B cell (primary cell): ENCODE measurements around the gene DRD3. TPM values are rescaled to one million over a fixed set of nuclear protein-coding genes. Genes with fewer than 3 reads are reported as not detected.

ENCODE experiments used
- ATAC-seq: fragments of 200-7000 bp; cut with Tn5 transposase; one replicate; pipeline ENCODE4 v1.10.0; 2021; ENCODE audit warnings: low read depth, mild to moderate bottlenecking, moderate number of reproducible peaks, moderate library complexity
- CTCF ChIA-PET: fragments of 350-600 bp; sonication (Branson Sonifier 250); formaldehyde crosslinking; loops from one replicate; lab custom pipeline; 2021; ENCODE audit warnings: antibody characterized with exemption, inconsistent platforms; lab: Charles Lee
- POLR2A ChIA-PET: fragments of 350-600 bp; sonication (Branson Sonifier 250); formaldehyde crosslinking; loops from one replicate; lab custom pipeline; 2021; ENCODE audit warnings: antibody characterized with exemption; lab: Charles Lee
- DNase-seq: peaks from one replicate; pipeline ENCODE4 v3.0.0; 2013
- H2AFZ ChIP-seq: 2 replicates; pipeline ENCODE4 v1.6.1; 2012; ENCODE audit warnings: mild to moderate bottlenecking, low read depth, low read length; ENCODE audit not compliant: insufficient read depth, poor library complexity, severe bottlenecking
- H3K27ac ChIP-seq, 2 donors: 1 replicate in 1 of 2; 2 replicates in 1 of 2; pipeline ENCODE4 v1.5.1; 2012 to 2013; ENCODE audit warnings: low read length in 2 of 2, mild to moderate bottlenecking in 2 of 2, moderate library complexity in 1 of 2
- H3K27me3 ChIP-seq, 4 experiments: fragments of 200-600 bp in 1 of 4; sonication (generic) in 1 of 4; replicated peaks in 1 of 4; 1 replicate in 2 of 4; 2 replicates in 2 of 4; pipeline versions ENCODE4 v1.6.1 to v1.7.0; 2013 to 2016; ENCODE audit warnings: low read length in 3 of 4, mild to moderate bottlenecking in 2 of 4, mixed read lengths in 1 of 4, moderate library complexity in 1 of 4; ENCODE audit not compliant: insufficient read depth in 4 of 4, control insufficient read depth in 3 of 4; ENCODE audit errors: control extremely low read depth in 1 of 4
- H3K36me3 ChIP-seq, 2 experiments: replicated peaks in 1 of 2; 1 replicate in 1 of 2; 2 replicates in 1 of 2; pipeline versions ENCODE4 v1.6.1 to v1.7.1; 2013; ENCODE audit warnings: low read length in 1 of 2; ENCODE audit not compliant: insufficient read depth in 2 of 2, control insufficient read depth in 1 of 2; ENCODE audit errors: control extremely low read depth in 1 of 2, extremely low read depth in 1 of 2
- H3K4me1 ChIP-seq, 2 donors: fragments of 200-600 bp in 1 of 2; sonication (generic) in 1 of 2; 1 replicate in 1 of 2; 2 replicates in 1 of 2; pipeline versions ENCODE4 v1.5.1 to v1.6.1; 2013 to 2017; ENCODE audit warnings: low read length in 2 of 2; ENCODE audit not compliant: control insufficient read depth in 2 of 2, insufficient read depth in 2 of 2
- H3K4me2 ChIP-seq: replicated peaks from 2 replicates; pipeline ENCODE3; 2012; ENCODE audit warnings: mild to moderate bottlenecking, low read depth, low read length; ENCODE audit not compliant: poor library complexity, severe bottlenecking
- H3K4me3 ChIP-seq, 5 experiments: fragments of 200-600 bp in 1 of 5; sonication (generic) in 1 of 5; 1 replicate in 3 of 5; 2 replicates in 2 of 5; pipeline versions ENCODE4 v1.5.1 to v1.7.0; 2011 to 2016; ENCODE audit warnings: low read length in 4 of 5, mild to moderate bottlenecking in 4 of 5, low read depth in 2 of 5, control low read depth in 1 of 5, moderate library complexity in 1 of 5; ENCODE audit not compliant: insufficient read depth in 1 of 5; ENCODE audit errors: control extremely low read depth in 1 of 5, extremely low read depth in 1 of 5
- H3K79me2 ChIP-seq: fragments of 200-600 bp; sonication (generic); one replicate; pipeline ENCODE4 v1.6.0; 2016; ENCODE audit warnings: low read length; ENCODE audit not compliant: control insufficient read depth, insufficient read depth
- H3K9ac ChIP-seq: fragments of 200-600 bp; sonication (generic); 2 replicates; pipeline ENCODE4 v1.6.1; 2017; ENCODE audit warnings: mild to moderate bottlenecking, low read length, moderate library complexity
- H3K9me3 ChIP-seq, 3 donors: one replicate each; pipeline versions ENCODE4 v1.6.1 to v1.7.1; 2013; ENCODE audit warnings: low read length in 2 of 3; ENCODE audit not compliant: control insufficient read depth in 2 of 3, insufficient read depth in 1 of 3; ENCODE audit errors: control extremely low read depth in 1 of 3
- H4K20me1 ChIP-seq: 2 replicates; pipeline ENCODE4 v1.6.0; 2012; ENCODE audit warnings: mild to moderate bottlenecking, low read length; ENCODE audit not compliant: insufficient read depth, control insufficient read depth, poor library complexity, severe bottlenecking
- H3K27ac Mint-ChIP-seq: one replicate; pipeline ENCODE4 v1.8.0; 2021; ENCODE audit warnings: mixed read lengths
- H3K27me3 Mint-ChIP-seq: one replicate; pipeline ENCODE4 v1.8.0; 2021; ENCODE audit warnings: mixed read lengths
- H3K4me1 Mint-ChIP-seq: one replicate; pipeline ENCODE4 v1.8.0; 2021; ENCODE audit warnings: mixed read lengths
- H3K4me3 Mint-ChIP-seq: one replicate; pipeline ENCODE4 v1.8.0; 2021; ENCODE audit warnings: mixed read lengths
- H3K9me3 Mint-ChIP-seq: one replicate; pipeline ENCODE4 v1.8.0; 2022; ENCODE audit warnings: mixed read lengths; ENCODE audit not compliant: insufficient read depth
- EZH2 ChIP-seq: IDR thresholded peaks from 2 replicates; pipeline ENCODE4 v1.6.1; 2012; ENCODE audit warnings: borderline replicate concordance, low read depth, mild to moderate bottlenecking, moderate library complexity, low read length; ENCODE audit not compliant: insufficient read depth, poor library complexity, severe bottlenecking
- WGBS: methylation state at CpG from one replicate; pipeline ENCODE4 v1.1.5; 2013; ENCODE audit warnings: missing lambda C conversion rate; ENCODE audit not compliant: insufficient coverage; 5-methylcytosine and 5-hydroxymethylcytosine counted together
- intact Hi-C: fragments of 100-400 bp; cut with micrococcal nuclease; formaldehyde crosslinking; loops from one replicate; pipeline ENCODE4 v1.10.0; 2022
- polyA plus RNA-seq: library from polyadenylated mRNA; depleted of rRNA; stranded (reverse); fragments of >200 nt; gene quantifications from 2 replicates; pipeline ENCODE4 v1.2.3, GENCODE V29; 2012
- total RNA-seq, 2 donors: library from RNA; stranded (reverse); fragments of 120-200 nt in 1 of 2; gene quantifications; 1 replicate in 1 of 2; 2 replicates in 1 of 2; pipeline versions ENCODE4 v1.2.3 to v1.2.4, GENCODE V29; 2013 to 2022
- TF ChIP-seq, protein P1 (sequence below): fragments of 200-600 bp; IDR thresholded peaks from one replicate; pipeline ENCODE4 v1.8.0; 2022; ENCODE audit warnings: antibody characterized with exemption, mild to moderate bottlenecking

The DRD3 gene
- total and polyA plus RNA-seq, 2 donors (not counting 1 experiment from before 2014, with no cell fraction given) = not detected

DNA sequence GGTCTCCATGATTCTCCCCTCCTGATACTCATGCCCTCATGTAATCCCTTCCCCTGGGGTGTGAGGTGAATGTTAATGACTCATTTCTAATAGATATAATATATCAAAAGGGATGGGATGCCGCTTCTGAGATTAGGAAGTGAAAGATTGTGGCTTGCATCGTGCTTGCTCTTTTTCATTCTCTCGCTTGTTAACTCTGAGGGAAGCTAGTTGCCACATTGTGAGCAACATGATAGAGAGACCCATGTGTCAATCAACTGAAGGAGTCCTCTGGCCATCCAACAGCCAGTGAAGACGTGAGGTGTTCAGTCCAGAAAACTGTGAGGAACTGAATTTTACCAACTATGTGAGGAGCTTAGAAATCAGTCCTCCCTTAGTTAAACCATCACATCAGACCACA lies 28.9 kb upstream of the DRD3 start:
- POLR2A ChIA-PET = interaction anchor here (0.6 kb wide), 1 partner anchor 80 kb away, joined by 3 read pairs; no protein-coding TSS in a partner anchor
- H3K4me3 Mint-ChIP-seq = peak overlapping the region; percentile 4
- Histone ChIP-seq H3K4me3 (no peak overlapping the region), H2AFZ (no peak overlapping the region), H3K36me3 (no peaks in the 10 kb centered on the region), H3K4me1 (peaks cover 20 to 27% of the 10 kb centered on the region in 2 donors), H4K20me1 (no peaks in the 10 kb centered on the region), H3K4me2 (peak overlapping the region; percentile 17), H3K79me2 (no peaks in the 10 kb centered on the region), H3K27ac (no peak overlapping the region), H3K27me3 (no peaks in the 10 kb centered on the region), H3K9ac (no peak overlapping the region), H3K9me3 (no peaks in the 10 kb centered on the region)
- 17% methylated on average over 3 of the region's 4 CpGs for WGBS
- H3K9me3 Mint-ChIP-seq = no peaks in the 10 kb centered on the region
- CTCF ChIA-PET = interaction anchor here (1.0 to 2.0 kb wide), 2 partner anchors 9 to 53 kb away, joined by 3 to 9 read pairs; no protein-coding TSS in a partner anchor
- peak; percentile 80 for ATAC-seq
- TF ChIP-seq EZH2 = no peak
- TF ChIP-seq, protein P1, sequence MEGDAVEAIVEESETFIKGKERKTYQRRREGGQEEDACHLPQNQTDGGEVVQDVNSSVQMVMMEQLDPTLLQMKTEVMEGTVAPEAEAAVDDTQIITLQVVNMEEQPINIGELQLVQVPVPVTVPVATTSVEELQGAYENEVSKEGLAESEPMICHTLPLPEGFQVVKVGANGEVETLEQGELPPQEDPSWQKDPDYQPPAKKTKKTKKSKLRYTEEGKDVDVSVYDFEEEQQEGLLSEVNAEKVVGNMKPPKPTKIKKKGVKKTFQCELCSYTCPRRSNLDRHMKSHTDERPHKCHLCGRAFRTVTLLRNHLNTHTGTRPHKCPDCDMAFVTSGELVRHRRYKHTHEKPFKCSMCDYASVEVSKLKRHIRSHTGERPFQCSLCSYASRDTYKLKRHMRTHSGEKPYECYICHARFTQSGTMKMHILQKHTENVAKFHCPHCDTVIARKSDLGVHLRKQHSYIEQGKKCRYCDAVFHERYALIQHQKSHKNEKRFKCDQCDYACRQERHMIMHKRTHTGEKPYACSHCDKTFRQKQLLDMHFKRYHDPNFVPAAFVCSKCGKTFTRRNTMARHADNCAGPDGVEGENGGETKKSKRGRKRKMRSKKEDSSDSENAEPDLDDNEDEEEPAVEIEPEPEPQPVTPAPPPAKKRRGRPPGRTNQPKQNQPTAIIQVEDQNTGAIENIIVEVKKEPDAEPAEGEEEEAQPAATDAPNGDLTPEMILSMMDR = no peak
- no peaks in the 10 kb centered on the region for H3K27me3 Mint-ChIP-seq
- peak overlapping the region; percentile 39 for H3K27ac Mint-ChIP-seq
- DNase-seq = peak; percentile 42
- intact Hi-C loops = no loop called here
- peaks cover 29% of the 10 kb centered on the region for H3K4me1 Mint-ChIP-seq

DNA sequence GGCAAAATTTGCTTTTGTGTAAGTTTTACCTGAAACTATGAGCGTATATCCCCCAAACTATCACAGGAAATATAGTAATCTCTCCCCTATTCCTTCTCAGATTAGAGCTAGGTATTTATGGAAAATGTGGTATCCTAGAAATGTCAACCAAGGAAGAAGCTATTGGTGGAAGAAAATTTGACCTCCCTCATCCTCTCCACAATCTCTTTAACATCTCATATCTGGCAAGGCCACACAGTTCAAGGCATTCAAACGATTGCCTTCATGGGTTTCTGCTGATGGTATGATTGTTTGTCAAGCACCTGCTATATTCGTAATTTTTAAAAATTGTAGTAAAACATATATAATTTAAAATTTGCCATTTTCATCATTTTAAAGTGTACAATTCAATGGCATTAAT lies 27.5 kb upstream of the DRD3 start:
- H3K4me3 Mint-ChIP-seq = no peak overlapping the region
- ATAC-seq = no peak
- H3K4me1 ChIP-seq = peaks cover 7 to 13% of the 10 kb centered on the region in 2 donors
- DNase-seq = no peak
- TF ChIP-seq, protein P1 = no peak
- no peak for TF ChIP-seq EZH2
- H3K27ac ChIP-seq = no peak overlapping the region
- H2AFZ ChIP-seq = no peak overlapping the region
- no peak overlapping the region for H3K4me2 ChIP-seq
- no peaks in the 10 kb centered on the region for H3K27me3 Mint-ChIP-seq
- no peaks in the 10 kb centered on the region for H3K79me2 ChIP-seq
- no peaks in the 10 kb centered on the region for H3K36me3 ChIP-seq
- peaks cover 17% of the 10 kb centered on the region for H3K4me1 Mint-ChIP-seq
- no peak overlapping the region for H3K9ac ChIP-seq
- POLR2A ChIA-PET = no interaction called here
- no peaks in the 10 kb centered on the region for H4K20me1 ChIP-seq
- intact Hi-C loops = no loop called here
- no peaks in the 10 kb centered on the region for H3K9me3 ChIP-seq
- H3K4me3 ChIP-seq = no peak overlapping the region
- WGBS = no CpG with 5 or more reads among the region's 3 CpGs
- CTCF ChIA-PET = interaction anchor here (2.4 kb wide), 1 partner anchor 11 kb away, joined by 9 read pairs; no protein-coding TSS in a partner anchor
- H3K27ac Mint-ChIP-seq = no peak overlapping the region
- H3K9me3 Mint-ChIP-seq = no peaks in the 10 kb centered on the region
- no peaks in the 10 kb centered on the region for H3K27me3 ChIP-seq
